ENCODE data around the gene PSORS1C2.

PSORS1C2 gene

GRCh38 chr6:31116661-31117385, 22.0 kb downstream of the PSORS1C2 start:
- no peak overlapping the region for H3K4me2 ChIP-seq (ENCODE audit: low read depth, low read length, poor library complexity, severe bottlenecking)
- no peaks in the 10 kb centered on the region for H3K9me3 ChIP-seq (ENCODE audit: insufficient read depth, low read length)
- H3K36me3 ChIP-seq (ENCODE audit: low read length) = no peaks in the 10 kb centered on the region
- no peak overlapping the region for H3K9ac ChIP-seq (ENCODE audit: low read length)
- no peaks in the 10 kb centered on the region for H3K79me2 ChIP-seq (ENCODE audit: insufficient read depth, low read length)
- H3K9me2 ChIP-seq (replicated peaks; ENCODE audit: insufficient read depth, low read length) = no peaks in the 10 kb centered on the region
- H3K27me3 ChIP-seq (ENCODE audit: low read length) = no peaks in the 10 kb centered on the region
- H2AFZ ChIP-seq (ENCODE audit: low read depth, low read length, severe bottlenecking) = no peak overlapping the region
- no peak for TF ChIP-seq EZH2phosphoT487 (conservative IDR thresholded peaks at IDR 0.05; ENCODE audit: low read length)
- H3K4me3 ChIP-seq (ENCODE audit: insufficient read depth, low read length, poor library complexity, severe bottlenecking) = no peak overlapping the region
- no peak overlapping the region for H3K27ac ChIP-seq (ENCODE audit: low read depth, low read length)
- no peaks in the 10 kb centered on the region for H3F3A ChIP-seq (ENCODE audit: insufficient read depth)
- H4K20me1 ChIP-seq (ENCODE audit: low read depth, low read length) = no peaks in the 10 kb centered on the region

- H2AFZ ChIP-seq (ENCODE audit: low read depth, low read length, severe bottlenecking) = no peak overlapping the region
- H3K9me2 ChIP-seq (replicated peaks; ENCODE audit: insufficient read depth, low read length) = no peaks in the 10 kb centered on the region
- no peaks in the 10 kb centered on the region for H3K27me3 ChIP-seq (ENCODE audit: low read length)
- H3F3A ChIP-seq (ENCODE audit: insufficient read depth) = no peaks in the 10 kb centered on the region
- H3K9ac ChIP-seq (ENCODE audit: low read length) = no peak overlapping the region
- no peaks in the 10 kb centered on the region for H3K79me2 ChIP-seq (ENCODE audit: insufficient read depth, low read length)
- no peak overlapping the region for H3K27ac ChIP-seq (ENCODE audit: low read depth, low read length)
- H3K4me2 ChIP-seq (ENCODE audit: low read depth, low read length, poor library complexity, severe bottlenecking) = no peak overlapping the region
- no peaks in the 10 kb centered on the region for H3K9me3 ChIP-seq (ENCODE audit: insufficient read depth, low read length)
- TF ChIP-seq EZH2phosphoT487 (conservative IDR thresholded peaks at IDR 0.05; ENCODE audit: low read length) = no peak
- no peak for TF ChIP-seq CTCF (IDR thresholded peaks at IDR 0.05; ENCODE audit: insufficient read depth, low read length, poor library complexity, severe bottlenecking)
- no peaks in the 10 kb centered on the region for H3K36me3 ChIP-seq (ENCODE audit: low read length)
- H4K20me1 ChIP-seq (ENCODE audit: low read depth, low read length) = no peaks in the 10 kb centered on the region
- no peak overlapping the region for H3K4me3 ChIP-seq (ENCODE audit: insufficient read depth, low read length, poor library complexity, severe bottlenecking)
Observed at GRCh38 chr6:31115941-31116560, 22.8 kb downstream of the PSORS1C2 start.

- TF ChIP-seq EZH2phosphoT487 (conservative IDR thresholded peaks at IDR 0.05; ENCODE audit: low read length) (no peak), CTCF (IDR thresholded peaks at IDR 0.05; ENCODE audit: insufficient read depth, low read length, poor library complexity, severe bottlenecking) (no peak)
- H3K9me2 ChIP-seq (replicated peaks; ENCODE audit: insufficient read depth, low read length) = no peaks in the 10 kb centered on the region
- no peaks in the 10 kb centered on the region for H3K9me3 ChIP-seq (ENCODE audit: insufficient read depth, low read length)
- no peak overlapping the region for H2AFZ ChIP-seq (ENCODE audit: low read depth, low read length, severe bottlenecking)
- no peaks in the 10 kb centered on the region for H3F3A ChIP-seq (ENCODE audit: insufficient read depth)
- no peak overlapping the region for H3K4me3 ChIP-seq (ENCODE audit: insufficient read depth, low read length, poor library complexity, severe bottlenecking)
- H3K9ac ChIP-seq (ENCODE audit: low read length) = no peak overlapping the region
- H3K27ac ChIP-seq (ENCODE audit: low read depth, low read length) = no peak overlapping the region
- H4K20me1 ChIP-seq (ENCODE audit: low read depth, low read length) = no peaks in the 10 kb centered on the region
- no peaks in the 10 kb centered on the region for H3K36me3 ChIP-seq (ENCODE audit: low read length)
- no peaks in the 10 kb centered on the region for H3K27me3 ChIP-seq (ENCODE audit: low read length)
- no peaks in the 10 kb centered on the region for H3K79me2 ChIP-seq (ENCODE audit: insufficient read depth, low read length)
- no peak overlapping the region for H3K4me2 ChIP-seq (ENCODE audit: low read depth, low read length, poor library complexity, severe bottlenecking)
Observed at GRCh38 chr6:31114970-31115849, 23.7 kb downstream of the PSORS1C2 start.

All from SU-DHL-6 (cell line).